Endothelial cell (in vitro differentiated cells): Measurements from ENCODE around the gene RIMBP2. TPM values are rescaled to one million over a fixed set of nuclear protein-coding genes. Genes with fewer than 3 reads are reported as not detected.

Source experiments
- DNase-seq: peaks from one replicate; pipeline ENCODE4 v3.0.0; 2021; ENCODE audit warnings: low spot score
- H3K27ac Mint-ChIP-seq: one replicate; pipeline ENCODE4 v1.8.0; 2021; ENCODE audit warnings: mixed read lengths, inconsistent platforms; ENCODE audit not compliant: unreplicated experiment
- H3K27me3 Mint-ChIP-seq: one replicate; pipeline ENCODE4 v1.8.0; 2021; ENCODE audit warnings: mild to moderate bottlenecking, moderate library complexity, mixed read lengths, inconsistent platforms; ENCODE audit not compliant: unreplicated experiment
- H3K36me3 Mint-ChIP-seq: one replicate; pipeline ENCODE4 v1.8.0; 2021; ENCODE audit warnings: mild to moderate bottlenecking, low read depth, mixed read lengths, inconsistent platforms; ENCODE audit not compliant: unreplicated experiment
- H3K4me1 Mint-ChIP-seq: one replicate; pipeline ENCODE4 v1.8.0; 2021; ENCODE audit warnings: mild to moderate bottlenecking, mixed read lengths, inconsistent platforms; ENCODE audit not compliant: unreplicated experiment
- H3K4me3 Mint-ChIP-seq: one replicate; pipeline ENCODE4 v1.8.0; 2021; ENCODE audit warnings: mild to moderate bottlenecking, mixed read lengths, inconsistent platforms; ENCODE audit not compliant: unreplicated experiment
- H3K9me3 Mint-ChIP-seq: one replicate; pipeline ENCODE4 v1.8.0; 2021; ENCODE audit warnings: mixed read lengths, inconsistent platforms; ENCODE audit not compliant: unreplicated experiment
- total RNA-seq: library from RNA; stranded (reverse); fragmentation: NEBNext Ultra II Directional; extraction: Animal tissue kit (Norgen Biotek cat#: 25700); gene quantifications from one replicate; pipeline ENCODE4 v1.2.1, GENCODE V29; 2021; ENCODE audit not compliant: unreplicated experiment
- TF ChIP-seq, protein P1 (sequence below): fragments of 200-600 bp; sonication (generic); IDR thresholded peaks from one replicate; pipeline ENCODE4 v1.5.0; 2021; ENCODE audit warnings: antibody characterized with exemption; ENCODE audit not compliant: unreplicated experiment

The RIMBP2 gene
- total RNA-seq, 1 donor from 2014 or later: 1.4 TPM

DNA sequence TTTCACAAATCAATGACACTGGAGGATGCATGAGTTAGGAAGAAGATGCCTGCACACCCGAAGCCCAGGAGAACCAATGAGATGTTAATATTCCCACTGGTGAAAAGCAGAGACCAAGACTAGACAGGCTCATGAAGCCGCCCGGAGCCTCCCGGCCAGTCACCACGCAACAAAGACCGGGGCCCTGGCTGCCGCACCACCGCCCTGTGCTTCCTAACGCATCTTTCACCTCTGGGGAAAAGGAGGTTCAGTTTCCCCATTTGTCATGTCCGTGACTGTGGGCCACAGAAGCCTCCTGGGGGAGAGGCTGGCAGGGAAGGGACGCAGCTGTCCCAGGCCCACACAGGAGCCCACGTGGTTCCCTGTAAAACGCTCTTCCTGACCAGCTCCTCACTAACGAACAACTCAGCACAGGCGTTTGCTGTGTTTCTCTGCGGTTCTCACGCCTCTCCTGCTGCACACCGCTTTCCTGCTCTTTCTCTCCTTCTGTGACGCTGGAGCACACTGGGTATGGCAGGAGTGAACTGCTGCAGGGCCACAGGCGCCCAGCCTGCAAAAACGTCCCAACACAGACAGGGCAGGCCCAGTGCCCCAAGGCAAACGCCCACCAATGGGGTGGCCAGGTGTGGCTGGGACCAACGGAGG, 10.8 kb downstream of the RIMBP2 start:
- no peak for DNase-seq
- TF ChIP-seq, protein P1, sequence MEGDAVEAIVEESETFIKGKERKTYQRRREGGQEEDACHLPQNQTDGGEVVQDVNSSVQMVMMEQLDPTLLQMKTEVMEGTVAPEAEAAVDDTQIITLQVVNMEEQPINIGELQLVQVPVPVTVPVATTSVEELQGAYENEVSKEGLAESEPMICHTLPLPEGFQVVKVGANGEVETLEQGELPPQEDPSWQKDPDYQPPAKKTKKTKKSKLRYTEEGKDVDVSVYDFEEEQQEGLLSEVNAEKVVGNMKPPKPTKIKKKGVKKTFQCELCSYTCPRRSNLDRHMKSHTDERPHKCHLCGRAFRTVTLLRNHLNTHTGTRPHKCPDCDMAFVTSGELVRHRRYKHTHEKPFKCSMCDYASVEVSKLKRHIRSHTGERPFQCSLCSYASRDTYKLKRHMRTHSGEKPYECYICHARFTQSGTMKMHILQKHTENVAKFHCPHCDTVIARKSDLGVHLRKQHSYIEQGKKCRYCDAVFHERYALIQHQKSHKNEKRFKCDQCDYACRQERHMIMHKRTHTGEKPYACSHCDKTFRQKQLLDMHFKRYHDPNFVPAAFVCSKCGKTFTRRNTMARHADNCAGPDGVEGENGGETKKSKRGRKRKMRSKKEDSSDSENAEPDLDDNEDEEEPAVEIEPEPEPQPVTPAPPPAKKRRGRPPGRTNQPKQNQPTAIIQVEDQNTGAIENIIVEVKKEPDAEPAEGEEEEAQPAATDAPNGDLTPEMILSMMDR: no peak
- H3K27ac Mint-ChIP-seq: no peak overlapping the region
- H3K36me3 Mint-ChIP-seq: peaks cover 13% of the 10 kb centered on the region
- no peaks in the 10 kb centered on the region for H3K4me1 Mint-ChIP-seq
- no peak overlapping the region for H3K4me3 Mint-ChIP-seq
- H3K9me3 Mint-ChIP-seq: peaks cover 28% of the 10 kb centered on the region
- peaks cover 12% of the 10 kb centered on the region for H3K27me3 Mint-ChIP-seq

DNA sequence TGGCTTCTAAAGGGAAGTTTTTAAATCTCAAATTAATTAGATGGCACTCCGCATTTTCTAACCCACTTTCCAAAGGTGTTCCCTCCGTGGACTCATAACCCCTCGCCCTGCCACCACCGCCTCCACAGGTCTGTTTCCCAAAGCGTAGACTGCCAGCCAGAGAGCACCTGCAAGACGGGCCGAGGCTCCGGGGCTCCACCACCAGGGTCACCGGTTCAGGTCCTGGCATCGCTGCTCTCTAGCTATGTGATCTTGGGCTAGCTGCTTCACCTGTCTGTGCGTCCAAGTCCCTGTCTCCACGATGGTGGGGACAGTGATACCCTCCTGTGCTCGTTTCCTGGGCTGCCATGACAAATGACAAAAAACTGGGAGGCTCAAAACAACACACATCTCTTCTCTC, 11.5 kb downstream of the RIMBP2 start:
- TF ChIP-seq, protein P1: no peak
- H3K4me1 Mint-ChIP-seq: no peaks in the 10 kb centered on the region

DNA sequence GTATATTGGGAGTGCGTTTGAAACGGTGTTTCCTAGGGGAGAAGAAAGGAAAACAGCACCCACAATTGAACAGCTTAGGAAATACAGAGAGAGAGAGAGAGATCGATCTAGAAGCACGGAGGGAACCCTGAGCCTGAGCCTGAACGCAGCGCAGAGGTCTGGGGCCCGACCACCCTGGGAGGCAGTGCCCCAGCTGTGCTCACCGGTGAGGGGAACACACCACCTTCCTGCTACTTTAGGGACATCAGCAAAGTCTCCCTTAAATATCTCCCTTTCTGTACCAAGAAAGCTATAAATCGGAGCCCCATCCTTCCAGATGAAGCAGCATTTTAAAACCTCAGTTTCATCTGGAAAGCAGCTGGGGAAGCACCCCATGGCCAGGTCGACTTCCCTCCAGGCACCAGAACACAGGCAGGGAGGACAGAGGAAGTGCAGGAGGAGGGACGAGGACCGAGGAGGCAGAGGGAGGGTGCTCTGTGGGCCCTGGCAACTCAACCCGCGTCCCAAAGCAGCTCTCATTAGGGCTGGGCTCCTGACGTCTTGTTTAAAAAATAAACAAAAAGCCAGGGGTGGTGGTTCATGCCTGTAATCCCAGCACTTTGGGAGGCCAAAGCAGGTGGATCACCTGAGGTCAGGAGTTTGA, 12.2 kb downstream of the RIMBP2 start:
- Mint-ChIP-seq H3K4me3 (no peak overlapping the region), H3K9me3 (peaks cover 26% of the 10 kb centered on the region), H3K27me3 (peaks cover 8% of the 10 kb centered on the region), H3K4me1 (no peaks in the 10 kb centered on the region), H3K36me3 (peaks cover 13% of the 10 kb centered on the region), H3K27ac (no peak overlapping the region)
- DNase-seq: no peak
- TF ChIP-seq, protein P1: no peak

More for the DNA sequence above, 11.5 kb downstream of the RIMBP2 start:
- peaks cover 9% of the 10 kb centered on the region for H3K27me3 Mint-ChIP-seq
- DNase-seq: no peak
- H3K4me3 Mint-ChIP-seq: no peak overlapping the region
- H3K9me3 Mint-ChIP-seq: peaks cover 26% of the 10 kb centered on the region
- no peak overlapping the region for H3K27ac Mint-ChIP-seq
- peaks cover 13% of the 10 kb centered on the region for H3K36me3 Mint-ChIP-seq

DNA sequence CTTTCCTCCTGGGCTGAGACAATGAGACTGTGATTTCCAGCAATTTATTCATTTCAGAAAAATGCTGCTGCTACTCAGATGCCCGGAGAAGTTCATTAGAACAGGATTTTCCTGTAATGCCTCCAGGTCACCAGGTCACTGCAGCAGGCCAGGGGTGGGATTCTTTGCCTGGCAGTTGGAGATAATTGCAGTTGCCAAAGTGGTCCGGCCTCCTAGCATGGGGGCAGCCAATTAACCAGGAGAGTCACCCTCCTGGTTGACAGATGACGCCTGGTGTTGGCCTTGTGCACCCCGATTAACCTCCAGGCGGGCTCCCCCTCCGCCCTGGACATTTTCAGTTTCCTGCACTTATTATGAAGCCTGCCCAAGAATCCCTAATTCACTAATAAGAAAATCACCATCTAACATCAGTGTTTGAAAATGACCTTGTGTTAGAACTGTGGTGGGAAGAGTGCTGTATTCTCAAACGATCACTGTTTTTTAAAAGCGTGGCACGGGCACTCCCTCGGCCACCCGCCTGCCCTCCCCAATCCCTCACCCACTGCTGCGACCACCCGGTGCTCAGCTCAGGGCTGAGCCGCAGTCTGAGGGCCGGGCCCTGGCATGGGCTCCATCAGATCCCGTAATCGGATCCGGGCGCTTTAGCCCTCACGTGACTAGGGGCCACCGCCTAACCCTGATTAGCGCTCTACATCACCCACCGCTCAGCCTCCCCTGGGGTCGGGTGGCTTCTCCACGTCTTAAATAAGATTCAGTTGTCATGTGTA, 12.9 kb downstream of the RIMBP2 start:
- H3K27me3 Mint-ChIP-seq: peaks cover 7% of the 10 kb centered on the region
- no peak overlapping the region for H3K27ac Mint-ChIP-seq
- H3K4me3 Mint-ChIP-seq: no peak overlapping the region
- H3K9me3 Mint-ChIP-seq: peaks cover 26% of the 10 kb centered on the region
- DNase-seq: no peak
- no peaks in the 10 kb centered on the region for H3K4me1 Mint-ChIP-seq
- TF ChIP-seq, protein P1: no peak
- H3K36me3 Mint-ChIP-seq: peaks cover 12% of the 10 kb centered on the region

DNA sequence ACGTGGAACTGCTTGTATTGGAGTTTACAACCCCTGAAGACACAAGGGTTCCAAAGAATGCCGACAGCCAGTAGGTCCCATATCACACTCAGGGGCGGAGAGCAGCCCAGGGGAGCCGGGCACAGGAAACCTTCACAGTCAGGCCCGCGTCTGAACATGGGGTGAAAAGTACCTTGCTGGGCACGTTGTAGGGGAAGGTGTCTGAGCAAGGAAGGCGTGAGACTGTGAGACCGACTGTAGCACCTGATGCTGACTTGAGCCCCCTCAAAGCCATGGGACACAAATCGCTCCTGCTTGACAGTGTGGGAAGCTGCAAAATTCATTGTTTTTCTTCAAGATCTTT, 14.7 kb downstream of the RIMBP2 start:
- TF ChIP-seq, protein P1: no peak
- H3K4me3 Mint-ChIP-seq: no peak overlapping the region
- H3K27me3 Mint-ChIP-seq: peaks cover 1% of the 10 kb centered on the region
- H3K4me1 Mint-ChIP-seq: no peaks in the 10 kb centered on the region
- H3K27ac Mint-ChIP-seq: no peak overlapping the region
- H3K36me3 Mint-ChIP-seq: peaks cover 5% of the 10 kb centered on the region
- DNase-seq: no peak
- peaks cover 21% of the 10 kb centered on the region for H3K9me3 Mint-ChIP-seq
